Thyroid gland (tissue), 4 donors: ENCODE measurements around the gene BRD3. TPM values are rescaled to one million over a fixed set of nuclear protein-coding genes. Genes with fewer than 3 reads are reported as not detected.

ENCODE experiments used
- DNase-seq, 2 donors: peaks; one replicate each; pipeline ENCODE4 v3.0.0-alpha.2; 2019
- H3K27ac ChIP-seq, 3 donors: fragments of 200-600 bp; sonication (generic); 1 replicate in 2 of 3; 2 replicates in 1 of 3; pipeline ENCODE4 v1.5.1; 2016 to 2019; ENCODE audit warnings: mild to moderate bottlenecking in 1 of 3, moderate library complexity in 1 of 3
- H3K27me3 ChIP-seq: fragments of 200-600 bp; sonication (generic); one replicate; pipeline ENCODE4 v1.5.1; 2019
- H3K36me3 ChIP-seq, 2 donors: fragments of 200-600 bp; sonication (generic); one replicate each; pipeline ENCODE4 v1.5.1; 2016 to 2019
- H3K4me1 ChIP-seq, 2 donors: fragments of 200-600 bp; sonication (generic); one replicate each; pipeline ENCODE4 v1.5.1; 2017 to 2019
- H3K4me3 ChIP-seq, 3 donors: fragments of 200-600 bp; sonication (generic); replicated peaks in 1 of 3; 1 replicate in 2 of 3; 2 replicates in 1 of 3; pipeline ENCODE4 v1.5.1; 2016; ENCODE audit warnings: mild to moderate bottlenecking in 1 of 3
- H3K9me3 ChIP-seq: fragments of 200-600 bp; sonication (generic); one replicate; pipeline ENCODE4 v1.5.1; 2017
- POLR2A ChIP-seq, 2 donors: fragments of 450-650 bp; IDR thresholded peaks; one replicate each; pipeline ENCODE4 v1.6.1; 2017; ENCODE audit warnings: antibody characterized with exemption in 2 of 2, mild to moderate bottlenecking in 2 of 2, moderate library complexity in 1 of 2
- WGBS, 2 donors: methylation state at CpG; one replicate each; pipeline ENCODE4 v1.1.5; 2017; 5-methylcytosine and 5-hydroxymethylcytosine counted together
- intact Hi-C: fragments of 100-400 bp; cut with DNase I; formaldehyde crosslinking; loops from one replicate; pipeline ENCODE4 v1.15.1; 2023
- total RNA-seq, 4 donors: library from RNA; depleted of rRNA; stranded (reverse); fragments of >200 nt; gene quantifications; one replicate each; pipeline ENCODE4 v1.2.3, GENCODE V29; 2016
- TF ChIP-seq, protein P1 (sequence below), 6 experiments: fragments of 200-600 bp in 3 of 6; fragments of 450-650 bp in 3 of 6; sonication (generic) in 3 of 6; IDR thresholded peaks; one replicate each; pipeline ENCODE4 v1.5.1; 2016 to 2019; ENCODE audit warnings: antibody characterized with exemption in 6 of 6, mild to moderate bottlenecking in 2 of 6, inconsistent platforms in 1 of 6, moderate library complexity in 1 of 6

The BRD3 gene
- total RNA-seq, 4 donors from 2014 or later = 21.6 to 42.7 (median 28.7) TPM

DNA sequence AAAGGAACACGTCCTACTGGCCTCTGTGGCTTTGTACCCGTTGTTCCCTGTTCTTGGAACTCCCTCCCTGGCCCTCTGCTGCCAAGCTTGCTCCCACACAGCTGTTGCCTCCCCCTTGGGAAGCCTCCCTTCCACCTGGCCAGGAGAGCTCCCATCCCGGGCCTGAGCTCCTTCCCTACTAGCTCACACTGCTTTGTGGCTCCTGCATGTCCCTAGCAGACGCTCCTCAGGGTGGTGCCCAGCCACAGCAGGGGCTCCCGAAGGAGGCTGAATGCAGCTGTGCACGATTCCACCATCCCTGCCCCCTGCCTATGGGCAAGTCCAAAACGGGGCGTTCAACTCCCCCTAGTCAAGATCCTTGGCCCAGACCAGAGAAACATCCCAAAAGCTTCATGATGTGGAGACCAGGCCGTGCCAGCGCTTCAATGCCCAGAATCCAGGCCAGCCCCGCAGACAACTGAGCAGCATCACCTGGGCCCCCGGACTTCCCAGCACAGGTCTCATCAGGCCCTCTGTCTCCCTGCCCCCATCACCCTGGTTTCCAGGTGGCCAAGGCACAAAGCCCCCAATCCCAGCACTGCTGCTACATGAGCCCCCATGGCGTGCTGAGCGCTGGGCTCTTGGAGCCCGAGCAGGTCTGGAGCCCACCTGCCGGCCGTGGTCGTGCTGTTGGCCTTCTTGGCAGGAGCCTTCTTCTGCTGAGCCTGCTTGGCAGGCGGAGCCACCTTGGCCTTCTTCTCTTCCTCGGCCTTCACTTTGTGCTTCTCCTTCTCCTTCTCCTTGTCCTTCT is 28.2 kb downstream of the BRD3 start:
- no peak for DNase-seq
- Histone ChIP-seq H3K36me3 (peaks cover 44 to 53% of the 10 kb centered on the region in 2 donors), H3K9me3 (no peaks in the 10 kb centered on the region), H3K4me3 (no peak overlapping the region), H3K27me3 (no peaks in the 10 kb centered on the region), H3K27ac (no peak overlapping the region), H3K4me1 (peaks cover 0 to 8% of the 10 kb centered on the region in 2 donors)
- 96 to 98% methylated on average over 20 of the region's 20 CpGs for WGBS, 2 donors
- intact Hi-C loops = no loop called here
- TF ChIP-seq, protein P1, sequence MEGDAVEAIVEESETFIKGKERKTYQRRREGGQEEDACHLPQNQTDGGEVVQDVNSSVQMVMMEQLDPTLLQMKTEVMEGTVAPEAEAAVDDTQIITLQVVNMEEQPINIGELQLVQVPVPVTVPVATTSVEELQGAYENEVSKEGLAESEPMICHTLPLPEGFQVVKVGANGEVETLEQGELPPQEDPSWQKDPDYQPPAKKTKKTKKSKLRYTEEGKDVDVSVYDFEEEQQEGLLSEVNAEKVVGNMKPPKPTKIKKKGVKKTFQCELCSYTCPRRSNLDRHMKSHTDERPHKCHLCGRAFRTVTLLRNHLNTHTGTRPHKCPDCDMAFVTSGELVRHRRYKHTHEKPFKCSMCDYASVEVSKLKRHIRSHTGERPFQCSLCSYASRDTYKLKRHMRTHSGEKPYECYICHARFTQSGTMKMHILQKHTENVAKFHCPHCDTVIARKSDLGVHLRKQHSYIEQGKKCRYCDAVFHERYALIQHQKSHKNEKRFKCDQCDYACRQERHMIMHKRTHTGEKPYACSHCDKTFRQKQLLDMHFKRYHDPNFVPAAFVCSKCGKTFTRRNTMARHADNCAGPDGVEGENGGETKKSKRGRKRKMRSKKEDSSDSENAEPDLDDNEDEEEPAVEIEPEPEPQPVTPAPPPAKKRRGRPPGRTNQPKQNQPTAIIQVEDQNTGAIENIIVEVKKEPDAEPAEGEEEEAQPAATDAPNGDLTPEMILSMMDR (IDR thresholded peaks at IDR 0.05) = no peak
- no peak for TF ChIP-seq POLR2A (IDR thresholded peaks at IDR 0.05)

DNA sequence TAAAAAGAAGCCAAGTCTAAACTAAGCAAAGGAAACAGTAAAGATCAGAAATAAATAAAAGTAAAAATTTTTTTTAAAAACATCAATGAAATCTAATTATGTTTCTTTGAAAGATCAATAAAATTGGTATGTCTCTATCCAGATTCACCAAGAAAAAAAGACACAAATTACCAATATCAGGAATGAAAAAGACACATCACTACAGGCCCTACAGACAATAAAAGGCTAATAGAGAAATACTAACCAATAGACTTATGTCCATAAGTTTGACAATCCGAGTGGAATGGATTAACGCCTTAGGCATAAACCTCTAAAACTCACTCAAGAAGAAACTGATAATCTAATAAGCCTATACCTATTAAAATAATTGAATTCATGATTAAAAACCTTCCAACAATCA is 30.2 kb downstream of the BRD3 start:
- H3K36me3 ChIP-seq = peaks cover 57 to 67% of the 10 kb centered on the region in 2 donors
- WGBS, 2 donors = 95 to 99% methylated on average over 2 of the region's 2 CpGs

DNA sequence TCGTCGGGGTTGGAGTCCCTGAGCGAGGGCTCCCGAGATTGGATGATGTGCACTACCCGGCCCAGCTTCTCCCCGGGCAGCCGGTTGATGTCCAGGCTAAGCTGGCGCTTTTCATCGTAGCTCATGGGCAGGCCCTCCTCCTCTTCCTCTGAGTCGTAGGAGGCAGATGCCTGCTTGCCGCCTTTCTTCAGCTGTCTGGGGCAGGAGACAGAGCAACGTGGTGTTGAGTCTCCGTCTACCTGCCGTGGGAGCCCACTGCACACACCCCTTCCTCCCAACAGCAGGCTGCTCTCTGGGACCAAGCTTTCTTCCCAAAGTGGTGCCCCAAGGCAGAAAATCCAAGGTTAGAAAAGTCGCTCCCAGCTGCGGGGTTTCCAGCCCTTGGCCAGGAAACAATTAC is 31.7 kb downstream of the BRD3 start:
- H3K27me3 ChIP-seq = no peaks in the 10 kb centered on the region
- H3K4me1 ChIP-seq = peaks cover 0 to 5% of the 10 kb centered on the region in 2 donors
- WGBS, 2 donors = 95 to 98% methylated on average over 16 of the region's 16 CpGs
- H3K4me3 ChIP-seq = no peak overlapping the region
- no peak for DNase-seq
- peaks cover 67% of the 10 kb centered on the region in 2 donors for H3K36me3 ChIP-seq
- H3K27ac ChIP-seq = no peak overlapping the region
- no peaks in the 10 kb centered on the region for H3K9me3 ChIP-seq
- no peak for TF ChIP-seq POLR2A (IDR thresholded peaks at IDR 0.05)
- TF ChIP-seq, protein P1 (IDR thresholded peaks at IDR 0.05) = no peak
- intact Hi-C loops = no loop called here

More for the DNA sequence above, 30.2 kb downstream of the BRD3 start:
- DNase-seq = no peak
- no peaks in the 10 kb centered on the region for H3K27me3 ChIP-seq
- no peaks in the 10 kb centered on the region for H3K9me3 ChIP-seq
- no peak overlapping the region for H3K27ac ChIP-seq
- peaks cover 0 to 8% of the 10 kb centered on the region in 2 donors for H3K4me1 ChIP-seq
- no peak for TF ChIP-seq POLR2A (IDR thresholded peaks at IDR 0.05)
- TF ChIP-seq, protein P1 (IDR thresholded peaks at IDR 0.05) = no peak
- intact Hi-C loops = no loop called here
- H3K4me3 ChIP-seq = no peak overlapping the region

DNA sequence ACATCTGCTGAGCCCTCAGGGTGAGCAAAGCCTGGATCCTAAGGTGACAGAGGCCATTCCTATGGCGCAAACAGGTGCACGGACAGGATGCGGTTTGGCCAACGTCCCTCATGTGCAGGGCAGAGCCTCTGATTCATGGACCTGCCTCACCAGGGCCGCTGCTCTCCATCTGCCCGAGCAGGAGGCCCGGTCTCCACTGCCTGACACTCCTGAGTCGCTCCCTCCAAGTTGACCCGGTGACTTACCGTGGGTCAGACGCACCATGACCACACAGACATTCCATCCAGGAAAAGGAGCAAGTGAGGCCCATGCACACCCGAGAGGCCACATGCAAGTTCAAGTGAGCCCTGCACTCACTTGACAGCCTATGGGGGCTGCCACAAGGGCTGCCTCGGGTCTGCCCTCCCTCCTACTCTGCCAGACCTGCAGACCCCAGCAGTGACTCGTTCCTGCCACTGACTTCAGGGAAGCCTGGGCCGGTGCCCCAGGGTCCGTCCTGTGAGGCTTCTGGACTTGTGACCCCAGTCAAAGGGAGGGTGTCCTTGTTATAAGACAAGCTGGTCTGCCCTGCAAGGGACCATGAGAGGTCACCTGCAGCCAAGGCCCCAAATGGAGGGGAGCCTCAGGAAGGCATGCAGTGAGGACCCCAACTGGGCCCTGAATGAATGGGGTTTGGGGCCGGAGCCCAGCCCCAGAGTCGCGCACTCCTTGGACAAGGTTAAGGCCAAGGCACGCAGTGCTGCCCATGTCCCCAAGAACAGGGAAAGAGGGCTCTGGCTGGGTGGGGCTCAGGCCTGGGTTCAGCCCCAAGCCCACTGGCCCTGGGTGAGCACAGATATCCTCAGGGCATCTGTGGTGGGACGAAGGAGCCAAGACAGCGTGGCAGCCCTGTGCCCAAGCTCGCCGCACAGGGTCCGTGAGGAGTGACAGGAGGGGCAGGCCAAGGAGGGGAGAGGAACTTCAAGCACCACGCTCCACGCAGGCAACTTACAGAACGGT is 32.5 kb downstream of the BRD3 start:
- Histone ChIP-seq H3K9me3 (no peaks in the 10 kb centered on the region), H3K4me1 (no peaks in the 10 kb centered on the region), H3K27me3 (no peaks in the 10 kb centered on the region), H3K36me3 (peaks cover 64 to 66% of the 10 kb centered on the region in 2 donors), H3K27ac (no peak overlapping the region), H3K4me3 (no peak overlapping the region)
- DNase-seq = no peak
- intact Hi-C loops = no loop called here
- TF ChIP-seq, protein P1 (IDR thresholded peaks at IDR 0.05) = no peak
- no peak for TF ChIP-seq POLR2A (IDR thresholded peaks at IDR 0.05)
- WGBS, 2 donors = 95 to 96% methylated on average over 21 of the region's 28 CpGs
